Activated T-cell treated with anti-CD3 and anti-CD28 coated beads, Interleukin-2, amount 50 U/mL, for 72 hours (primary cell): ENCODE results near the gene TMEM45A. TPM values are rescaled to one million over a fixed set of nuclear protein-coding genes. Genes with fewer than 3 reads are reported as not detected.
"Not testable (repeated sequence)": the region's sequence is repeated elsewhere in the genome, so short reads cannot be mapped to it uniquely, and the experiment has no call there.

Source experiments
- ATAC-seq, 2 donors: fragments of 150-1000 bp; cut with Tn5 transposase; replicated peaks in 1 of 2; 2 replicates each; pipeline ENCODE4 v1.10.0; 2021; ENCODE audit warnings: moderate library complexity in 2 of 2, mild to moderate bottlenecking in 1 of 2
- DNase-seq, 2 donors: peaks; one replicate each; pipeline ENCODE4 v3.0.0; 2021 to 2022; ENCODE audit warnings: mixed read lengths in 1 of 2
- H3K27ac Mint-ChIP-seq: one replicate; pipeline ENCODE4 v1.8.0; 2022; ENCODE audit warnings: mild to moderate bottlenecking, moderate library complexity, mixed read lengths
- H3K27me3 Mint-ChIP-seq: one replicate; pipeline ENCODE4 v1.8.0; 2022; ENCODE audit warnings: low read depth, mixed read lengths
- H3K36me3 Mint-ChIP-seq, 2 donors: one replicate each; pipeline ENCODE4 v1.8.0; 2022; ENCODE audit warnings: mixed read lengths in 2 of 2, mild to moderate bottlenecking in 1 of 2; ENCODE audit not compliant: insufficient read depth in 2 of 2
- H3K4me1 Mint-ChIP-seq: one replicate; pipeline ENCODE4 v1.8.0; 2022; ENCODE audit warnings: low read depth, mixed read lengths
- H3K4me3 Mint-ChIP-seq, 2 donors: one replicate each; pipeline ENCODE4 v1.8.0; 2022; ENCODE audit warnings: mild to moderate bottlenecking in 2 of 2, mixed read lengths in 2 of 2, moderate library complexity in 2 of 2
- H3K9me3 Mint-ChIP-seq, 2 donors: one replicate each; pipeline ENCODE4 v1.8.0; 2022; ENCODE audit warnings: mixed read lengths in 2 of 2
- total RNA-seq, 2 donors: library from RNA; stranded (reverse); gene quantifications; one replicate each; pipeline ENCODE4 v1.2.3, GENCODE V29; 2022

Gene TMEM45A
- total RNA-seq, 2 donors from 2014 or later = 0.26 to 1.5 TPM

DNA sequence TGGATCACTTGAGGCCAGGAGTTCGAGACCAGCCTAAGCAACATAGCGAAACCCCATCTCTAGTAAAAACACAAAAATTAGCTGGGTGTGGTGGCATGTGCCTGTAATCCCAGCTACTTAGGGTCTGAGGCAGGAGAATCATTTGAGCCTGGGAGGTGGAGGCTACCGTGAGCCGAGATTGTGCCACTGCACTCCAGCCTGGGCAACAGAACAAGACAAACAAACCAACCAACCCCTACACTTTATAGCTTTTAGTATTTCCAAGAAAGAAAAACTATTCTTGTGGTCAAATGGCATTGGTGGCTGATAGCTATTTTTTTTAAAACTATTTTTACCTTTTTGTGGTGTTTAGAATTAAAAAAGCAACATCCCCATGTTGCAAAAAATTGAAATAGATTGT, 7.2 kb downstream of the TMEM45A start:
- Mint-ChIP-seq H3K4me1 (no peaks in the 10 kb centered on the region), H3K36me3 (no peaks in the 10 kb centered on the region), H3K27me3 (peaks cover 32% of the 10 kb centered on the region), H3K9me3 (no peaks in the 10 kb centered on the region), H3K27ac (no peak overlapping the region), H3K4me3 (no peak overlapping the region)
- DNase-seq = no peak
- no peak for ATAC-seq

- Mint-ChIP-seq H3K4me3 (no peak overlapping the region), H3K27me3 (peaks cover 32% of the 10 kb centered on the region), H3K4me1 (no peaks in the 10 kb centered on the region), H3K27ac (no peak overlapping the region), H3K36me3 (no peaks in the 10 kb centered on the region), H3K9me3 (no peaks in the 10 kb centered on the region)
- no peak for ATAC-seq
- no peak for DNase-seq
Observed at GRCh38 chr3:100500320-100500880, 8.0 kb downstream of the TMEM45A start.

- no peak overlapping the region for H3K4me3 Mint-ChIP-seq
- H3K27me3 Mint-ChIP-seq = peaks cover 33% of the 10 kb centered on the region
Observed at GRCh38 chr3:100503448-100503847, 11.0 kb downstream of the TMEM45A start.

GRCh38 chr3:100506355-100506754, 13.9 kb downstream of the TMEM45A start:
- no peaks in the 10 kb centered on the region for H3K4me1 Mint-ChIP-seq
- H3K27ac Mint-ChIP-seq = no peak overlapping the region
- H3K36me3 Mint-ChIP-seq = no peaks in the 10 kb centered on the region
- H3K9me3 Mint-ChIP-seq = no peaks in the 10 kb centered on the region
- ATAC-seq (no peak), DNase-seq (no peak)
- H3K27me3 Mint-ChIP-seq = peaks cover 34% of the 10 kb centered on the region
- no peak overlapping the region for H3K4me3 Mint-ChIP-seq

More at GRCh38 chr3:100503448-100503847, 11.0 kb downstream of the TMEM45A start:
- no peaks in the 10 kb centered on the region for H3K36me3 Mint-ChIP-seq
- no peaks in the 10 kb centered on the region for H3K9me3 Mint-ChIP-seq
- DNase-seq (no peak), ATAC-seq (no peak)
- H3K27ac Mint-ChIP-seq = no peak overlapping the region
- H3K4me1 Mint-ChIP-seq = no peaks in the 10 kb centered on the region

DNA sequence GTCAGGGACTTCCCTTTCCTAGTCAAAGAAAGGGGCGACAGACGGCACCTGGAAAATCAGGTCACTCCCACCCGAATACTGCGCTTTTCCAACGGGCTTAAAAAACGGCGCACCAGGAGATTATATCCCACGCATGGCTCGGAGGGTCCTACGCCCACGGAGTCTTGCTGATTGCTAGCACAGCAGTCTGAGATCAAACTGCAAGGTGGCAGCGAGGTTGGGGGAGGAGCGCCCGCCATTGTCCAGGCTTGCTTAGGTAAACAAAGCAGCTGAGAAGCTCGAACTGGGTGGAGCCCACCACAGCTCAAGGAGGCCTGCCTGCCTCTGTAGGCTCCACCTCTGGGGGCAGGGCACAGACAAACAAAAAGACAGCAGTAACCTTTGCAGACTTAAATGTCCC, 17.4 kb downstream of the TMEM45A start:
- H3K4me3 Mint-ChIP-seq, ATAC-seq, H3K27ac Mint-ChIP-seq, DNase-seq, H3K9me3 Mint-ChIP-seq, H3K4me1 Mint-ChIP-seq, H3K36me3 Mint-ChIP-seq: not testable (repeated sequence)
- peaks cover 33% of the 10 kb centered on the region for H3K27me3 Mint-ChIP-seq

DNA sequence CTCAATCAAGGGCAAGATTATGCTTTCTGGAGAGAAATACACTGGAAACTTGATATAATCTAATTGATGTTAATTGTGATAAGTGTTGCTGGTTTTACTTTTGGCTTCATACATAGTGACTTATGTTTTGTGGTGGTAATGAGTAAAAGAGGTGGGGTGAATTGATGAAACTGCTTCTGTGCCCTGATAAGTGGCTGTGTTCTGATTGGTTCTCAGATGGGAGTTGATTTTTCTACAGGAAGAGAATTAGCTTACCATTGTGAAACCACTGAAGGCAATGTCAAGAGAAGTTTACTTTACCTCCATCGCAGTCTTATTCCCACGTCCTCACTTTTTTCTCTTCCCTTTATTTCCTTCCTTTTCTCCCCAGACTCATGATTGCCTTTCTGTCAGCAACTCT, 23.8 kb downstream of the TMEM45A start:
- no peaks in the 10 kb centered on the region for H3K9me3 Mint-ChIP-seq
- H3K27me3 Mint-ChIP-seq = peaks cover 10% of the 10 kb centered on the region
- no peak overlapping the region for H3K27ac Mint-ChIP-seq
- no peak overlapping the region for H3K4me3 Mint-ChIP-seq
- no peaks in the 10 kb centered on the region for H3K36me3 Mint-ChIP-seq
- ATAC-seq = no peak
- DNase-seq = no peak
- H3K4me1 Mint-ChIP-seq = no peaks in the 10 kb centered on the region

DNA sequence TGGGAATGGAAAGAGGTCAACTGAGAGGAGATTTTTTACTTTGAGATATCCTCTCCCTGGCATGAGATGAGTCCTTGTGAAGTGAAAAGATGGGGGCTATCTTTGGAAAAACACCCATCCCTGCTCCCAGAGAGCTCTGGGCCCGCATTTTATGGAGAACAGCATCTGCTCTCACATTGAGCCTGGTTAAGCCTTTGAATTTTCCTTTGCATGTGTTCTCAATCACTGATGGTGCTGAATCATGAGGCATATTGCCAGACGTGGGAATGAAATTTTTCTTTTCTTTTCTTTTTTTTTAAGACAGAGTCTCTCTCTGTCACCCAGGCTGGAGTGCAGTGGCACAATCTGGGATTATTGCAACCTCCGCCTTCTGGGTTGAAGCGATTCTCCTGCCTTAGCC, 24.4 kb downstream of the TMEM45A start:
- DNase-seq (no peak), ATAC-seq (no peak)
- Mint-ChIP-seq H3K4me1 (no peaks in the 10 kb centered on the region), H3K4me3 (no peak overlapping the region), H3K9me3 (no peaks in the 10 kb centered on the region), H3K27me3 (peaks cover 5% of the 10 kb centered on the region), H3K36me3 (no peaks in the 10 kb centered on the region), H3K27ac (no peak overlapping the region)

DNA sequence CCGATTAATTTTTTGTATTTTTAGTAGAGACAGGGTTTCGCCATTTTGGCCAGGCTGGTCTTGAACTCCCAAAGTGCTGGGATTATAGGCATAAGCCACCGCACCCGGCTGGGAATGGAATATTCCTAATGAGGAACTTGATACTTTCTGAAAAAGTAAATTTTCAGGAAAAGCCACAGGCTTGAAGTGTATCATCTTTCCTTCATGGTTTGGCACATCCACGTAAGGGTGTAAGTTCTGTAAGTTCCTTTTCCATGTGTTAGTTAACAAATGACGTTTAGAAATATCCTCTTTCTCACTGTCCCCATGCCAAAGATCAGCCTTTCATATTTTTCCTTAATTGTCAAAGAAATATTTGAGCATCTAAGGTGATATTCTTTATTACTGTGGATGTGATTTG, 24.9 kb downstream of the TMEM45A start:
- Mint-ChIP-seq H3K36me3 (no peaks in the 10 kb centered on the region), H3K9me3 (no peaks in the 10 kb centered on the region)

DNA sequence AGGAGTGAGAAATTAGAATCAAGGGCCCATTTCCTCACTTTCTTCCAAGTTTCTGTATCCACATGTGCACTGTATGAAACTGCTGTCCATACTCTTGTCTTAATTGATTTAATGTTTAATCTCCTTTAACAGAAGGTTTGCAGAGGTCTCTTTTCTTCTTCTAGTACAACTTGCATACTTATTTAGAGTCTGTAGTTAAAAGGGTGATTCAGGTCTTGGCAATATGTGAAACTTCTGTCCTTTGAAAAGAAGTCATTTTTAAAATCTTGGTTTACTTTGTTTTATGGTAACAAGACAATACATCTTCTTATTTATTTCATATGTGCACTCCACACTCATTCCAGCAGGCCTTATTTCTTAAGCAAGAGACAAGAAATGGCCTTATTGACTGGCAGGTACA, 25.8 kb downstream of the TMEM45A start:
- Mint-ChIP-seq H3K4me3 (no peak overlapping the region), H3K4me1 (no peaks in the 10 kb centered on the region), H3K27me3 (no peaks in the 10 kb centered on the region), H3K9me3 (no peaks in the 10 kb centered on the region), H3K27ac (no peak overlapping the region), H3K36me3 (no peaks in the 10 kb centered on the region)
- no peak for DNase-seq
- ATAC-seq = no peak

More for the DNA sequence above, 24.9 kb downstream of the TMEM45A start:
- DNase-seq (no peak), ATAC-seq (no peak)
- Mint-ChIP-seq H3K27me3 (peaks cover under 1% of the 10 kb centered on the region), H3K27ac (no peak overlapping the region), H3K4me1 (no peaks in the 10 kb centered on the region), H3K4me3 (no peak overlapping the region)

GRCh38 chr3:100518983-100519382, 26.6 kb downstream of the TMEM45A start:
- Mint-ChIP-seq H3K36me3 (no peaks in the 10 kb centered on the region), H3K27ac (no peak overlapping the region), H3K9me3 (no peaks in the 10 kb centered on the region), H3K27me3 (no peaks in the 10 kb centered on the region), H3K4me1 (no peaks in the 10 kb centered on the region), H3K4me3 (no peak overlapping the region)
- ATAC-seq = no peak
- DNase-seq = no peak

DNA sequence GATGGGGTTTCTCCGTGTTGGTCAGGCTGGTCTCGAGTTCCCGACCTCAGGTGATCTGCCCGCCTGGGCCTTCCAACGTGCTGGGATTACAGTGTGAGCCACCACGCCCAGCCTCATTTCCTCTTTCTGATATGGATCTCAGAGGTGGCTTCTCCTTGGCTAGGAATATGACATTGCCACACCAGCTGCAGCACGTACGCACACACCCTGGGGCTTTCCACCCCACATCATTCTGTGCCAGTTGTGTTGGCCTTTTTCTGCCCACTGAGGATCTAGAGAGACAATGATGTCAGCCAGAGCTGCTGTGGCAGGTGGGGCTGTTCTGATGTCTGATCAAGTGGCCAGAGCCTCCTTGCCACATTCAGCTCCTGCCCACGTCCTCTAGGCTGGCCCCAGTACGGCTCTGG, 29.0 kb downstream of the TMEM45A start:
- ATAC-seq (peak in 1 of 2 donors; percentile 67), DNase-seq (peak in 1 of 2 donors; percentile 1)
- Mint-ChIP-seq H3K4me1 (no peaks in the 10 kb centered on the region), H3K36me3 (no peaks in the 10 kb centered on the region), H3K4me3 (no peak overlapping the region), H3K27me3 (peaks cover 11% of the 10 kb centered on the region), H3K9me3 (no peaks in the 10 kb centered on the region), H3K27ac (no peak overlapping the region)

- no peaks in the 10 kb centered on the region for H3K4me1 Mint-ChIP-seq
- peaks cover 12% of the 10 kb centered on the region for H3K27me3 Mint-ChIP-seq
- no peak overlapping the region for H3K4me3 Mint-ChIP-seq
- H3K36me3 Mint-ChIP-seq = no peaks in the 10 kb centered on the region
- DNase-seq (no peak), ATAC-seq (no peak)
- no peaks in the 10 kb centered on the region for H3K9me3 Mint-ChIP-seq
- no peak overlapping the region for H3K27ac Mint-ChIP-seq
Observed at GRCh38 chr3:100522125-100522524, 29.7 kb downstream of the TMEM45A start.

- H3K4me3 Mint-ChIP-seq = no peak overlapping the region
- H3K27me3 Mint-ChIP-seq = peaks cover 20% of the 10 kb centered on the region
- H3K27ac Mint-ChIP-seq = no peak overlapping the region
- ATAC-seq = no peak
- no peaks in the 10 kb centered on the region for H3K36me3 Mint-ChIP-seq
- H3K4me1 Mint-ChIP-seq = no peaks in the 10 kb centered on the region
- no peaks in the 10 kb centered on the region for H3K9me3 Mint-ChIP-seq
- no peak for DNase-seq
Observed at GRCh38 chr3:100523050-100523760, 30.8 kb downstream of the TMEM45A start.
